IPS-18c (cell line): Measurements from ENCODE around the gene PDGFB.

ENCODE experiments used
- H3K4me3 ChIP-seq: 2 replicates; pipeline ENCODE4 v1.7.0; 2013; ENCODE audit warnings: low read depth, mild to moderate bottlenecking, low read length, moderate library complexity; ENCODE audit not compliant: insufficient read depth
- H3K9me3 ChIP-seq: one replicate; pipeline ENCODE4 v1.6.1; 2013; ENCODE audit warnings: mild to moderate bottlenecking, low read length, moderate library complexity; ENCODE audit not compliant: control insufficient read depth, insufficient read depth

The PDGFB gene

DNA sequence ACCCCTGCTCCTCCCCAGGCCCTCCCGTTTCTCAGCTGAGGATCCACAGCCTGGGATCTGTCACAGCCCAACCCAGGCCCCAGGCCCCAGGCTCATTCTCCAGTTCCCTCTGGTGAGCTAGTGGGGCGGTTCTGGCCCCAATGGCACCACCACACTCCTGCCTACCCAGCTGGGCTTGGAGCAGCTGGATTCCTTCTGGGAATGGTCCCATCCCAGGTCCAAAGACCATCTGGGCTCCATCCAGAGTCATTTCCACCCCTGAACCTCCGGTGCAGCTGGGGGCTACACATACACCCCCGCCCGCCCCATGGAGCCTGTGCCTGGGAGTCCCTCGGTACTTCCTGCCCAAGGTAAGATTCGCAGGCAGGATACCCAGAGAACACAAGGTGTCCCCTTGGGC, 35.5 kb upstream of the PDGFB start:
- Histone ChIP-seq H3K9me3 (no peaks in the 10 kb centered on the region), H3K4me3 (no peak overlapping the region)

DNA sequence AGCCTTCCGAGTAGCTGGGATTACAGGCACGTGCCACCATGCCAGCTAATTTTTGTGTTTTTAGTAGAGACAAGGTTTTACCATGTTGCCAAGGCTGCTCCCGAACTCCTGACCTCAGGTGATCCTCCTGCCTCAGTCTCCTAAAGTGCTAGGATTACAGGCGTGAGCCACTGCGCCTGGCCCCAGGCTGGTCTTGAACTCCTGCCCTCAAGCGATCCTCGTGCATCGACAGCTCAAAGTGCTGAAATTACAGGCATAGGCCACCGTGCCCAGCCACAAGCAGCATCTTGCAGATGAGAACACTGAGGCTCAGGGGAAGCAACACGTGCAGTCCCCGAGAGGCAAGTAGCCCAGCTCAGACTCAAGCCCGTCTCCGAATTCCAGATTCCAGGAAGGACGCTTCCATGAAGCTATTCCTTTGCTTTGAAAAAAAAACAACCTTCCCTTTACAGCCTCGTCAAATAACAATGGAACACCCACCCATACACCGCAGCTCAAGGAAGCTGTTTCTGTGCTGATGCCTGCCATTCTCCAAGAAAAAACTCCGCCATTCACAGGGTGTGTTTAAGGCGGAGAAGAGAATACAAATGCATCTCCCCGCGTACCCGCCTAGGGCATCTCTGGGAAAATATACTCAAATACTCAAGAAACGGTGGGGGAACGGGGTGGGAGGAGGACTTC, 34.5 kb upstream of the PDGFB start:
- Histone ChIP-seq H3K9me3 (no peaks in the 10 kb centered on the region), H3K4me3 (no peak overlapping the region)

DNA sequence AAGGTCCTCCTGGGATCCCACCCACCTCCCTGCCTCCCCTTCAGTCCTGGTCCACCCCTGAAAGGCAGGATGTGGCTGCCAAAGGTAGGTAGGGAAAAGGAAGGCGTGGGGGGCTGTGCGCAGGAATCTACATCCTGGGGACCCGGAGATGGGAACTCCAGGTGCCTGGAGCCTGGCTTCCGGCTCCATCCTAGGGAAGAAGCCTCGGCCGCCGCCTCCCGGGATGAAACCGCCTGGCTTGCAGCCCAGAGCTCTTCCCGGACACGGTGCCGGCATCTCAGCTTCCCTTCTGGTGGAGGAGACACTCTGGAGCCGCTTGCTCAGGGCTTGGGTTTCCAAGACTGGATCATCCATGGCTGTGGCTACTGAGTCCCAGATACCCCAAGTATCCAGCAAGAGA, 33.3 kb upstream of the PDGFB start:
- H3K4me3 ChIP-seq = no peak overlapping the region; the same call in 1 of the 2 replicates
- no peaks in the 10 kb centered on the region for H3K9me3 ChIP-seq

DNA sequence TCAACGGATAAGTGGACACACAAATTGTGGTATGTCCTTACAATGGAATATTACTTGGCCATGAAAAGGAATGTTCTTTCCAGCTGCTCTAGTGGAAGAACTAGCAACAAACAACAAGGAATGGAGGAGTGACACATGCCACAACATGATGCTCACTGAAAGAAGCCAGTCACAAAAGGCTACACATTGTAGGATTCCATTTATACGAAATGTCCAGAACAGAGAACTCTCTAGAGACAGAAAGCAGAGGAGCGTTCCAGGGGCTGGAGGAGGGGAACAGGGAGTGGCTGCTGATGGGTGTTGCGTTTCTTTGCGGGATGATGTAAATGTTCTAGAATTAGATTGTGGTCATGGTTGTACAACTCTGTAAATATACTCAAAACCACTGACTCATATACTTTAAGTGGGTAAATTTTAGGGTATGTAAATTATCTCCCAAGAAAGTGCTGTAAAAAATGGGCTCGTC, 32.4 kb upstream of the PDGFB start:
- Histone ChIP-seq H3K9me3 (no peaks in the 10 kb centered on the region), H3K4me3 (no peak overlapping the region)

DNA sequence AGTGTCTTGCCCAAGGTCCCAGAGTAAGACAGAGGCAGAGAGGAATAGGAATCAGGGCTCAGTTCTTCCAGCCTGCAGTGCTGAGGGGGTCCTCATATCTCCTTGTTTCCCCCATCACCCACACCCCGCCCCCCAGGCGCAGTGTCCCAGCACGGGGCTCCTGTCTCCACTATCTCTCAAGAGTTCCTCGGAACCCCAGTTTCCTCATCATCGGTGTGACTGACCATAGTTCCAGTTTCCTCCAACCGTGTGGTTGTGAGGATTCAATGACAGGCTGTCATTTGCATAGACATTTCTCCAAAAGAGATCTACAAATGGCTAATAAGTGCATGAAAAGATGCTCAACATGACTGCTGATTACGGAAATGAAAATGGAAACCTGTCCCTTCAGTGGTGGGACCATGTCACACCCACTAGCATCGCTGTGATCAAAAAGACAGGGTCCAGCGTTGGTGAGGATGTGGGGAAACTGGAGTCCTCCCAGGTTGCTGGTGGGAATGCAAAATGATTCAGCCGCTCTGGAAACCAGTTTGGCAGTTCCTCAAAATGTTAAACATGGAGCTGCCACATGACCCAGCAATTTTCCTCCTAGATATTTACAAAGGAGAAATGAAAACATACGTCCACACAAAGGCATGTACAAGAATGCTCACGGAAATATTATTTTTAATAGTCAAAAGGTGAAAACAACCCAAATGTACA, 31.8 kb upstream of the PDGFB start:
- Histone ChIP-seq H3K9me3 (no peaks in the 10 kb centered on the region), H3K4me3 (no peak overlapping the region)

DNA sequence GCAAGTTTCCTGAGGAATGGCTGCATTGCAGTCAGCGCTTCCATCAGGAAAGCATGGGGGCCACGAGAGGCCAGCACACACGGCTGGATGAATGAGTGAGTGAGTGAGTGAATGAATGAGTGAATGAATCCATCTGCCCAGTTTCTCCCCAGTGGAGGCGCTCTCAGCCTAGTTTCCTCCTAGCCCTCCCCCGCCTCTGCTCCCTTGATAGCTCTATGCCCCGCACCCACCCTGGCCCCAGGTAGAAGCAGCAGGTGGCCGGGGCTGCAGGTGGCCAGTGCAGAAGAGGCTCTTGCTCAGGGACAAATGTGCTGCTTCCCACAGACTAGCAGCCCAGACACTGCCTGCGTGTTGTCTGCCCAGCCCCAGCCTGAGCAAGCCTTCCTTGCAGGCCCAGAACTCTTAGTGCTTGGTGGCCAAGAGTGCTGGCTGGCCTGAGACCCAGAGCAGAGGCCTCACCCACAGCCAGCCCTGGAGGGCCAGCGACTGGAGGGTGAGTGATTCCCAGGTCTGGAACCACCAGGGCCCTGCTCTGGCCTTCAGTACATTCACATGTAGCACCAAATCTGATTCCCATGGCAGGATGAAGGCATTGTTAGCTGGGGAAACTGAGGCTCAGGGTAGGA, 31.1 kb upstream of the PDGFB start:
- H3K4me3 ChIP-seq = no peak overlapping the region
- H3K9me3 ChIP-seq = peaks cover 2% of the 10 kb centered on the region

DNA sequence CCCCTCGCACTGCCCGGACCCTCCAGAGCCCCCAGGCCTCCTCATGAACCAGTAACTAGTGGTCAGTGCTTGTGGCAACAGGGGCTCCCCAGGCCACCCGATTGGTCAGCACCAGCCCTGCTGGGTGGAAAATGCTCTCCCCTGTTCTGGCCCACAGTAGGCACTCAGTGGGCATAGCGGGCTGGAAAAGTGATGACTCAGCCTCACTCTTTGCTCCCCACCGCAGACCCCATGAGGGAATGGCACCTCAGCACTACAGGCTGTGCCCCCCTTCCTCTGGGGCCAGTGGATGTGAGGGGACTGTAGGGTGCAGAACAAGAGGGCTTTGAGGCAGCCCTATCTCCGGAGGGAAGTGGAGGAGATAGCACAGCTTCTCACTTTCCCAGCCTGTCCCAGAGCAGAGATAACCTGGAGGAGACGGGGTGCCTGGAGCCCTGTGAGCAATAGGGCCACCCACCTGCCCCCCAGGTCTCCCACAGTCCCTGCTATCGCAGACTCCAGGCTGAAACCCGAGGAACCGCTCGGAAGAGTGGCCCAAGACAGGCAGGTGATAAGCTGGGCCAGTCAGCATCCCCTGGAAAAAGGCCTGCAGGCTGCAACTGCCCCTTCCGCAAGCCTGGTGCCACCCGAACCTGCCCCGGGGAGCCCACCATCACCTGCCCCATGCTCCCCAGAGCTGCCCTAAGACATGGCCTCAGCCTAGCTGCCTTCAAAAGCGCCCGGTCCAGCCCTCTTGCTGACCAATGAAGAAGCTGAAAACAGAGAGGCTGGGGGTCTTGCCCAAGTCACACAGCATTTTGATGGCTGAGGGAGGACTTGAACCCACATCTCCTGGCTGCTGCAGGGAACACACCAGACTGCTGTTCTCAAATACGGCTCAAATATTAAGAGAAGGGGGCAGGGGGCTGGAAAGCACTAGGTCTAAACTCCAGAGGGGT, 29.4 kb upstream of the PDGFB start:
- H3K4me3 ChIP-seq = no peak overlapping the region
- H3K9me3 ChIP-seq = peaks cover 2% of the 10 kb centered on the region

DNA sequence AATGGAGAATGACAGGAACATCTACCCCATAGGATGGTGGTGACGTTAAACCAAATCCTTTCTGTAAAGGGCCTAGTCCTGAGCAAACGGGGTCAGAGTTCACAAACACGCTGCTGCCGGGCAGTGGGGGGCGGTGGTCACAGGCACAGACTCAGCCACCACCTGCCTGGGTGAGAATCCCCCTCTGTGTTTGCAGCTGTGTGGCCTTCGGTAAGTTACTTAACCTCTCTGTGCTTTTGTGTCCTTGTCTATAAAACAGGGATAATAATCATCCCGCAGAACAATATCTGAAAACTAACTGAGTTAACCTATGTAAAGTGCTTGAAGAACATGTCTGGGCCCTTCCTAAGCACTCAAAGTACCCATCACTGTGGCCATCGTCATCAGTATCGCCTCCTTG, 26.0 kb upstream of the PDGFB start:
- Histone ChIP-seq H3K4me3 (no peak overlapping the region), H3K9me3 (peaks cover 2% of the 10 kb centered on the region)

DNA sequence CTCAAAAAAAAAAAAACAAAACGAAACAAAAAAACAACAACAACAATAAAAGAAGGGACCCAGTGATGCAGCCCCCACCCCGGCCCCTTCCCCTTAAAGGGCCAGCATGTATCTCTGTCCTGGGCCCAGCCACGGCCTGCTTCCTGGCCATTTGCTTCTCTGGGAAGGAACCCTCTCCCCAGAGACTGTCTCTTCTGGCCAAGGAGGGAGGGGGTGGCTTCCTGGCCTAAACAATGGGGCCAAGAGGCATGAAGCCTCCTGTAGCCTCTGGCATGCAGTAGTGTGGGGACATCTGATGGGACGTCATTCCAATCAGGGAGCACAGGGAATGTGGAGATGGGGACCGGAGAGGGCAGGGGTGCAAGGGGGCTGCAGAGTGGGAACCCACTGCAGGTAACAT, 25.5 kb upstream of the PDGFB start:
- Histone ChIP-seq H3K4me3 (no peak overlapping the region), H3K9me3 (peaks cover 2% of the 10 kb centered on the region)

DNA sequence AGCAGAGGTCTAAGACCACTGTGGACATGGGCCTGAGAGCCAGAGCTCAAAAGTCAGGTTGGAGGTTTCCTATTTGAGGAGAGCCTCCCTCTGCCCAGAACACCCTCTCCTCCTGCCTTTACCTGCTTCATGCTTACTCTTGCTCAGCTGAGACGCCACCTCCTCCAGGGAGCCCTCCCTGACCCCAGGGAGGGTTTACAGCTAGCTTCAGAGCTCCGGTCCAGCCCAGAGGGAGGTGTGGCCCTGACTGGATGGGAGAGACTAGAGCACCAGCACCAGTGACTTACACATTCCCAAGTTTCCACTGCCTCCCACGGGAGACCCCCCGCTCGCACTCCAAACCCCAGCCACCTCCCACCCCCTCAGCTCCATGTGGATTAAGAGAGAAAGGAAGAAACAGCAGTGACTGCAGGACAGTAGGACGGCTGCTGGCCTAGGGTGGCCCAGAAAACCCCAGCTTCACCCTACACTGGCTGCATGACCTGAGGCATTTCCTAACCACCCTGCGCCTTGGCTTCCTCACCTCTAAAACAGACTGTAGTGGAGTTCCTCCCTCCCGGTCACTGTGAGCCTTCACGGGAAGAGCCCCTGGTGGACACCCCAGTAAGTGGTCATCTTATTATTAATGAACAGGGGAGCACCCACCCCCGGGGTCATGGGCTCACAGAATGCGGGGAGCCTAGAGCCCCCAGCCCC, 24.5 kb upstream of the PDGFB start:
- no peak overlapping the region for H3K4me3 ChIP-seq
- peaks cover 2% of the 10 kb centered on the region for H3K9me3 ChIP-seq

DNA sequence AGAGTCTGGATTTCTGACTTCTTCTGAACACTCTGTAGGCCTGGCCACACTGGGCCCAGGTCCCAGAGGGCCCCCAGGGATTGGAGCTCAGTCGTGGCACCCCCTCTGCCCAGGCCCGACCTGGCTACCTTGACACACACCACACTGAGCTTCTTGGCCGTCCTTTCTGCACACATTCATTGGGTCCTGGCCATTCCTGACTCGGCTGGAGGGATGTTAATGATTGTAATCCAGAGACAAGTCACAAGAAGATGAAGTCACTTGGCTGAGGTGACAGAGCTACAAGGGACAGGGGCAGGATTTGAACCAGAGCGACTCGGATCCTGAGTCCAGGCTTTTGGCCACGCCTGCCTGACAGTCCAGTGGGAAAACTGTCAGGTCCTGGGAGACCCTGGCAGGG, 23.9 kb upstream of the PDGFB start:
- Histone ChIP-seq H3K9me3 (peaks cover 2% of the 10 kb centered on the region), H3K4me3 (no peak overlapping the region)

DNA sequence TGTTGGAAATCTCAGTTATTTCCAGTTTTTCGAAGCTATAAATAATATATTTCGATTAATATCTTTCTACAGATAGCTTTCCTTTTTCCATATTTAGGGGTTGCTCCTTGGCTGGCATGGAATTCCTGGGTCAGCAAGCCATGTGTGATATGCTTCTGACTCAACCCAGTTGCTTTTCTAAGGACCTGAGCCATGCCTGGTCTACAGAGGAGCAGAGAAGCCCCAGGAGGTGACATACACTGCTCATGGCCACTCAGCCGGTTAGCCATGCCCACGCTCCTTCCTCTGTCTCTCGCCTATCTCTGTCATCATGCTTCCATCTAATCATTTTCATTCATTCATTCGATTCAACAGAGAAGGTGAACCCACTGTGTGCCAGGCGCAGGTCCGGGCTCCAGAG, 23.2 kb upstream of the PDGFB start:
- Histone ChIP-seq H3K9me3 (peaks cover 2% of the 10 kb centered on the region), H3K4me3 (no peak overlapping the region)

DNA sequence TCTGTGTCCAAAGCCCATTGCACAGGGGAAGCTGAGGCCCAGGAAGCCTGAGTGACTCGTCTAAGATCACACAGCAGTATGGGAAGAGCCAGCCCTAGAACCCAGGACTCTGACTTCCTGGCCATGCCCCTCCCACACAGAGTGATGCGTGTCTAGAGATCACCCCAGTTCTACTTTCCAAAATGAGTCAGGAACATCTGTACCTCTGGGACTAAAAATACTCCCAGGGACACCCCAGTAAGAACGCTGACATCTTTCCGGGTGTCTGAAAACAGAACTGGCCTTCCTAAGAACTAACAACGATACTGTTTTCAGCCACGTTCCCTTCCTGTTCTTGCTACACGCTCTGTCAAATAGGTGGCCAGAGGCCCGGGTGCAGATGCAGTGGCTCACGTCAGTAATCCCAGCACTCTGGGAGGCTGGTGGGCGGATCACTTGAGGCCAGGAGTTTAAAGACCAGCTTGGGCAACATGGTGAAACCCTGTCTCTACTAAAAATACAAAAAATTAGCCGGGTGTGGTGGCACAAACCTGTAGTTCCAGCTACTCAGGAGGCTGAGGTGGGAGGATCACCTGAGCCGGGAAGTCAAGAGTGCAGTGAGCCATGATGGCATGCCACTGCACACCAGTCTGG, 21.7 kb upstream of the PDGFB start:
- Histone ChIP-seq H3K9me3 (peaks cover 4% of the 10 kb centered on the region), H3K4me3 (no peak overlapping the region)

DNA sequence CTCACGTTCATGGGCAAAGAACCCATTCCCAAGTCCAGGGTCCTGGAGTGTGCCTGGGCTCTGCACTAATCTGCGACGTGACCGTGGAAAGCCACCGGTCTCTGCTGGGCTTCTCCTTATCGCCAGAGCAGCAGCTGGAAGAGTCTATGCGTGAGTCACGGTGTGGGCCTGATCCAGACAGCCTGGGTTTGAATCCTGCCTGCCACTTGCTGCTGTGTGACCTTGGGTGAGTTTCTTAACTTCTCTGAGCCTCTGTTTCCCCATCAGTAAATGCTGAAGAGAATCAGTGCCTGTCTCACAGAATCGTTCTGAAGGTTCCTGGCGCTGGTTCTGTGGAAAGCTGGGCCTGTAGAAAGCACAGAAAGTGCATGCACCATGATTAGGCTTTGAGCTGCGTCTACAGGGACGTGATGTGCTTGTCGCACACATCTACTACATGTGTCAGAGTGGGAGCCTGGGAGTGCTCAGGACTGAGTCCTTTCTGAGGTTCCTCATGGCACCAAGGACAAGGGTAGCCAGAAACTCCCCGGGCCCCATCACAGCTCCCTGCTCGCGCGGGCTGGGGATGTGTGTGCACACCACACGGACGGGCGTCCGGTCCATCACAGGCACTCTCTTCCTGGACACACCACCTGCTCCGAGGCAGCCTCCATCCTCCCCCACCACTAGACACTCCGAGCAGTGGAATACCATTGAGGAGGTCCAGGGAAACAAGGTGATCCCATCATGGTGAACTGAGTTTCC, 20.5 kb upstream of the PDGFB start:
- Histone ChIP-seq H3K9me3 (peaks cover 3% of the 10 kb centered on the region), H3K4me3 (no peak overlapping the region)

DNA sequence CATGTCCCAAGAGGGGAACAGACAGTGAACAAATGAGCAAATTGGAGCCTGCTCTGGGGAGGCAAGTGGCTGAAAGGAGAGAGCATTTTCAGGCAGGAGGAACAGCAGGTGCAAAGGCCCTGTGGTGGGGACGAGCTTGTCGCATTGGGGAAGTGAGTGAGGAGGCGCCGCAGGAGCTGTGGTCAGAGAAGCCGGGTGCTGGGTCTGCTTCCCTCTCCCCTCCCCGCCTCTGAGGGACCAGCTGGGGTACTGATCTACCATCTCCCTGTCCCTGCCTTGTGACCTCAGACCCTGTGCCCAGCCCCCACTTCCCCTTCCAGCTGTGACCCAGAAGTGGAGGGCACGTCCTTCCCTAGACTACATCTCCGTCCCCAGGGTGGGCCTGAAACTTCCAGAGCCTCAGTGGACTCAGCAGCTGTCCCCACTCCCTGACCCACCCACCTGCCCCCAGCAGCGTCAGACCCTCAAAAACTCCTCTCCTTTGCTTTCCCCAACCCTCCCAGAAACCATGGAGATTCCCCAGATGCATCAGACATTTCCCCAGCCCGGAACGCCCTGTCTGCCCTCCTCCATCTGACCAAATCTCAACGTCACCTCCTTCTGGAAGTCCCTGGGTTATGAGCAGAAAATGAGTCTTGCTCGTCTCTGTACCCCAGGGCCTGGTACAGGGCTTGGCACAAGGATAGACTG, 19.7 kb upstream of the PDGFB start:
- Histone ChIP-seq H3K4me3 (no peak overlapping the region), H3K9me3 (peaks cover 3% of the 10 kb centered on the region)
